Astrocyte (in vitro differentiated cells and primary cell): ENCODE results near the gene STRIP1.

Experiments used
- CTCF ChIP-seq: IDR thresholded peaks from 2 replicates; pipeline ENCODE4 v1.5.1; 2011; ENCODE audit warnings: low read depth, mild to moderate bottlenecking, inconsistent platforms, low read length, moderate library complexity; ENCODE audit not compliant: insufficient read depth
- EZH2 ChIP-seq: IDR thresholded peaks from 2 replicates; pipeline ENCODE4 v1.6.1; 2012; ENCODE audit warnings: mild to moderate bottlenecking, low read length, inconsistent platforms; ENCODE audit not compliant: insufficient read depth

- no peak for TF ChIP-seq CTCF
- peak; percentile 73 for TF ChIP-seq EZH2
Measured at GRCh38 chr1:110084227-110085078, 50.0 kb downstream of the STRIP1 start.
